ENCODE results near the gene RHOH.

DNA sequence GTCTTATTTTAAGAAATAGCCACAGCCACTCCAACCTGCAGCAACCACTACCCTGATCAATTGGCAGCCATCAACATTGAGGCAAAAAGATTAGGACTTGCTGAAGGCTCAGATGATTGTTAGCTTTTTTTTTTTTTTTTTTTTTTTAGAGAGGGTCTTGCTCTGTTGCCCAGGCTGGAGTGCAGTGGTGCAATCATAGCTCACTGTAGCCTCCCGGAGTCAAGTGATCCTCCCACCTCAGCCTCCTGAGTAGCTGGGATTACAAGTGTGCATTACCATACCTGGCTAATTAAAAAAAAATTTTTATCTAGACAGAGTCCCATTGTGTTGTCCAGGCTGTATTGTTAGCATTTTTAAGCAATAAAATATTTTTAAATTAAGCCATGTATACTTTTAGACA, 26.5 kb downstream of the RHOH start:
- no peak for TF ChIP-seq YY1 (IDR thresholded peaks at IDR 0.05; ENCODE audit: low read depth)
- TF ChIP-seq FOXM1 (IDR thresholded peaks at IDR 0.05; ENCODE audit: borderline replicate concordance, low read depth) = no peak
- TF ChIP-seq CEBPB (IDR thresholded peaks at IDR 0.05) = no peak
- no peak for TF ChIP-seq EGR1 (IDR thresholded peaks at IDR 0.05)
- TF ChIP-seq REST (IDR thresholded peaks at IDR 0.05; ENCODE audit: low read depth) = no peak
- no peak for TF ChIP-seq MAX (IDR thresholded peaks at IDR 0.05)
- no peak for TF ChIP-seq CREB1 (IDR thresholded peaks at IDR 0.05; ENCODE audit: low read depth)
- no peak for TF ChIP-seq NFIC (IDR thresholded peaks at IDR 0.05)
